Measurements from ENCODE around the gene ZFYVE26. TPM values are rescaled to one million over a fixed set of nuclear protein-coding genes. Genes with fewer than 3 reads are reported as not detected.
"Not testable (repeated sequence)": the region's sequence is repeated elsewhere in the genome, so short reads cannot be mapped to it uniquely, and the experiment has no call there.

The ZFYVE26 gene
- total RNA-seq, 4 donors from 2014 or later: 15.9 to 21.2 (median 19.5) TPM

GRCh38 chr14:67704484-67705089 lies 111.8 kb downstream of the ZFYVE26 start:
- 0% methylated on average over 3 of the region's 3 CpGs for WGBS
- H3K27me3 ChIP-seq: no peaks in the 10 kb centered on the region
- H3K4me1 ChIP-seq: no peaks in the 10 kb centered on the region
- H3K4me3 ChIP-seq: no peak overlapping the region
- intact Hi-C loops (cut with DNase I): loop anchor here (5.0 to 10.0 kb wide), 2 partner anchors 120 to 277 kb away; no protein-coding TSS in a partner anchor
- TF ChIP-seq, protein P1, sequence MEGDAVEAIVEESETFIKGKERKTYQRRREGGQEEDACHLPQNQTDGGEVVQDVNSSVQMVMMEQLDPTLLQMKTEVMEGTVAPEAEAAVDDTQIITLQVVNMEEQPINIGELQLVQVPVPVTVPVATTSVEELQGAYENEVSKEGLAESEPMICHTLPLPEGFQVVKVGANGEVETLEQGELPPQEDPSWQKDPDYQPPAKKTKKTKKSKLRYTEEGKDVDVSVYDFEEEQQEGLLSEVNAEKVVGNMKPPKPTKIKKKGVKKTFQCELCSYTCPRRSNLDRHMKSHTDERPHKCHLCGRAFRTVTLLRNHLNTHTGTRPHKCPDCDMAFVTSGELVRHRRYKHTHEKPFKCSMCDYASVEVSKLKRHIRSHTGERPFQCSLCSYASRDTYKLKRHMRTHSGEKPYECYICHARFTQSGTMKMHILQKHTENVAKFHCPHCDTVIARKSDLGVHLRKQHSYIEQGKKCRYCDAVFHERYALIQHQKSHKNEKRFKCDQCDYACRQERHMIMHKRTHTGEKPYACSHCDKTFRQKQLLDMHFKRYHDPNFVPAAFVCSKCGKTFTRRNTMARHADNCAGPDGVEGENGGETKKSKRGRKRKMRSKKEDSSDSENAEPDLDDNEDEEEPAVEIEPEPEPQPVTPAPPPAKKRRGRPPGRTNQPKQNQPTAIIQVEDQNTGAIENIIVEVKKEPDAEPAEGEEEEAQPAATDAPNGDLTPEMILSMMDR (IDR thresholded peaks at IDR 0.05): peak; percentile 53 to 77 (median 72)
- TF ChIP-seq POLR2AphosphoS5 (IDR thresholded peaks at IDR 0.05): no peak
- no peak for TF ChIP-seq POLR2A (IDR thresholded peaks at IDR 0.05; ENCODE audit: low read depth)
- no peaks in the 10 kb centered on the region for H3K9me3 ChIP-seq
- no peak for DNase-seq (ENCODE audit: extremely low spot score)
- H3K27ac ChIP-seq (replicated peaks in 1 of 4): no peak overlapping the region
- H3K36me3 ChIP-seq: no peaks in the 10 kb centered on the region

DNA sequence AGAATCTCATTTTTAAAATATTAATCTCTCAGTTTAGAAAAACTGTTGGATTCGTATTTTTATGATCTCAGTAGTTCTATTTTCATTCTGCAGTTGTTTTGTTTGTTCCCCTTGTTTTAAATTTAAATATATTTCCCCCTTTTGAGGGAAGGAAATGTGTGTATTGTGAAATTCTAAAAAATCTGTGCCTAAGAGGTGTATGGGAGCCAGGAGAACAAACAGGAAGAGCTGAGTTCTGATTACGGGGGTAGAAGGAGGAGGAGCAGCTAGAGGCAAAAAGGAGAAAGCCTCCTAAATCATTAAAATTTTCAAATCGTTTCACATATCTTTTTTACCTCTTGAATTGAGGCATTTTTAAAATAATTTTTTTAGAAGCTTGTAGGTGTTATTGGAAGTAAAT lies 112.4 kb downstream of the ZFYVE26 start:
- no peaks in the 10 kb centered on the region for H3K4me1 ChIP-seq
- H3K4me3 ChIP-seq: no peak overlapping the region
- 42% methylated on average over 3 of the region's 3 CpGs for WGBS

DNA sequence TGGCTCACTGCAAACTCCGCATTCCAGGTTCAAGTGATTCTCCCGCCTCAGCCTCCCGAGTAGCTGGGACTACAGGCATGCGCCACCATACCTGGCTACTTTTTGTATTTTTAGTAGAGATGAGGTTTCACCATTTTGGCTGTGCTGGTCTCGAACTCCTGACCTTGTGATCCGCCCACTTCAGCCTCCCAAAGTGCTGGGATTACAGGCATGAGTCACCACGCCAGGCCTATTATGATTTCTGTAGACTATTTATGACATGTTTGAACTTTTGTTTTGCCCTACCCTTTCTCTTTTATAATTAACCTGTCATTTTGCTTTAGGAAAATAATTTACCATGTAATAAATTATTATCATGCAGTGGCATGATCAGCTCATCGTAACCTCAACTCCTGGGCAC lies 114.9 kb downstream of the ZFYVE26 start, which contains the start of gene RDH12:
Gene RDH12, plus strand, starts transcription at position 395 of the 400 bp plus-strand sequence. CDS start 20,757 bp downstream, outside the sequence.
- H3K27ac ChIP-seq (replicated peaks in 1 of 4); DNase-seq (ENCODE audit: extremely low spot score); H3K27me3 ChIP-seq; H3K36me3 ChIP-seq; H3K4me1 ChIP-seq; H3K4me3 ChIP-seq; H3K9me3 ChIP-seq: not testable (repeated sequence)
- 88% methylated on average over 8 of the region's 8 CpGs for WGBS
- intact Hi-C loops (cut with DNase I): loop anchor here (5.0 to 10.0 kb wide), 2 partner anchors 117 to 274 kb away; no protein-coding TSS in a partner anchor

More for the DNA sequence above, 112.4 kb downstream of the ZFYVE26 start:
- H3K27ac ChIP-seq (replicated peaks in 1 of 4): no peak overlapping the region
- TF ChIP-seq POLR2A (IDR thresholded peaks at IDR 0.05; ENCODE audit: low read depth) (no peak), POLR2AphosphoS5 (IDR thresholded peaks at IDR 0.05) (no peak), EP300 (IDR thresholded peaks at IDR 0.05) (no peak)
- TF ChIP-seq, protein P1 (IDR thresholded peaks at IDR 0.05): no peak
- H3K9me3 ChIP-seq: no peaks in the 10 kb centered on the region
- DNase-seq (ENCODE audit: extremely low spot score): no peak
- intact Hi-C loops (cut with DNase I): loop anchor here (5.0 to 10.0 kb wide), 2 partner anchors 119 to 277 kb away; no protein-coding TSS in a partner anchor
- H3K27me3 ChIP-seq: no peaks in the 10 kb centered on the region
- H3K36me3 ChIP-seq: no peaks in the 10 kb centered on the region

DNA sequence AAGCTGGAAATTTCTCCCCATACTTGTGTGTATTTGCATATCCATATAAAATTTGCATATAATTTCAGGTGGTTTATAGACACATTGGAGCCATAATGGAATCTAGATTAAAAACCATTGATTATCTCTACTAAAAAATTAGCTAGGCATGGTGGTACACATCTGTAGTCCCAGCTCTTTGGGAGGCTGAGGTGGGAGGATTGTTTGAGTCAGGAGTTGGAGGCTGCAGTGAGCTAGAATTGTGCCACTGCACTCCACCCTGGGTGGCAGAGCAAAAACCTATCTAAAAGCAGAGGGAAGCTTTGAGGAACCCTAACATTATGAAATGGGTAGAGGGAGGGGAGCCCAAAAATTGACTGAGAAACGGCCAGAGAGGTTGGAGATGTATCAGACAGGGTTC lies 118.2 kb downstream of the ZFYVE26 start:
- Histone ChIP-seq H3K4me3 (no peak overlapping the region), H3K27me3 (no peaks in the 10 kb centered on the region), H3K36me3 (no peaks in the 10 kb centered on the region), H3K9me3 (no peaks in the 10 kb centered on the region), H3K27ac (replicated peaks in 1 of 4) (no peak overlapping the region), H3K4me1 (peaks cover 4 to 24% (median 18%) of the 10 kb centered on the region in 4 donors)
- 67% methylated on average over 1 of the region's 1 CpG for WGBS
- TF ChIP-seq POLR2A (IDR thresholded peaks at IDR 0.05; ENCODE audit: low read depth) (no peak), POLR2AphosphoS5 (IDR thresholded peaks at IDR 0.05) (no peak), EP300 (IDR thresholded peaks at IDR 0.05) (no peak)
- TF ChIP-seq, protein P1 (IDR thresholded peaks at IDR 0.05): no peak
- no peak for DNase-seq (ENCODE audit: extremely low spot score)
- intact Hi-C loops (cut with DNase I): loop anchor here (5.0 kb wide), 1 partner anchor 81 kb away; the partner anchor contains the start of gene ARG2

GRCh38 chr14:67697006-67697405 lies 119.4 kb downstream of the ZFYVE26 start:
- H3K4me3 ChIP-seq: no peak overlapping the region
- intact Hi-C loops (cut with DNase I): loop anchor here (5.0 kb wide), 1 partner anchor 80 kb away; the partner anchor contains the start of gene ARG2
- WGBS: 74% methylated on average over 4 of the region's 4 CpGs

More at GRCh38 chr14:67697006-67697405, 119.4 kb downstream of the ZFYVE26 start:
- no peak overlapping the region for H3K27ac ChIP-seq (replicated peaks in 1 of 4)
- no peaks in the 10 kb centered on the region for H3K27me3 ChIP-seq
- no peaks in the 10 kb centered on the region for H3K9me3 ChIP-seq
- peaks cover 2 to 10% (median 4%) of the 10 kb centered on the region in 4 donors for H3K36me3 ChIP-seq
- no peak for DNase-seq (ENCODE audit: extremely low spot score)
- TF ChIP-seq EP300 (IDR thresholded peaks at IDR 0.05): no peak
- TF ChIP-seq POLR2AphosphoS5 (IDR thresholded peaks at IDR 0.05): no peak
- TF ChIP-seq POLR2A (IDR thresholded peaks at IDR 0.05; ENCODE audit: low read depth): no peak
- TF ChIP-seq, protein P1 (IDR thresholded peaks at IDR 0.05): no peak
- peaks cover 4 to 27% (median 23%) of the 10 kb centered on the region in 4 donors for H3K4me1 ChIP-seq

Measured in esophagus muscularis mucosa (tissue), 4 donors.